GM04504 (cell line): Measurements from ENCODE around the gene KCNS1.
A peak's percentile ranks its signal among the peaks of the same experiment; 100 is the strongest.

ENCODE experiments used
- DNase-seq: peaks from one replicate; pipeline ENCODE4 v3.0.0-alpha.2; 2012; ENCODE audit warnings: low read depth

The KCNS1 gene

DNA sequence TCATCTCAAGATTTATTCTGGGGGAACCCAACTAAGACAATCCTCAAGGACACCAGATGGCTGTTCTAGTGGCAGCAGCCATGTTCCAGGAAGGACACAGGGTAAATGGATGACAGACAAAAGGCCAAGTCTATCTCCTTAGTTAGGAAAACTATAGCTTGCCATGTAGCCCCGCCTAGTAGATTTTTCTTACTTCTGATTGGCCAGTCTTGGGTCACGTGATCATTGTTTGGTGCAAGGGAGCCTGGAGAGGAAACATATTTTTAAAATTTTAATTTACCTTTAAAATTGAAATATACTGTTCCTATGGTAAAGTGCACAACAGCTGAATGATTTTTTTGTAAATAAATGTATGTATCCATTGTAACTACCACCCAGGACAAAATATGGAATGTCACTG, 4.4 kb upstream of the KCNS1 start:
- no peak for DNase-seq

GRCh38 chr20:45104786-45105185, 3.9 kb upstream of the KCNS1 start:
- DNase-seq: no peak

DNA sequence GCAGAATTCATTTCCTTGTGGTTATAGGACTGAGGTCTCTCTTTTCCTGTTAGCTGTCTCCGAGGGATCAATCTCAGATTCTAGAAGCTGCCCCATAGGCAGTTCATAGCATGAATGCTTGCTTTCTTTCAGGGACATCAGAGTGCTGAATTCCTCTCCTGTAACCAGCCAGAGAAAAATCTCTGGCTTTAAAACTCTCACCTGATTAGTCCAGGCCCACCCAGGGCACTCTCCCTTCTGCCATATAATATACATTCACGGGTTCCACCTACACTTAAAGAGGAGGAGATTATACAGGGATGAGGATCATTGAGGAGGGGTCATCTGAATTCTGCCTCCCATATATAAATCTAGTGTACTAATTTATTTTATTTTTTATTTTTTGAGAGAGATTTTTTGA, 2.1 kb upstream of the KCNS1 start:
- DNase-seq: no peak

DNA sequence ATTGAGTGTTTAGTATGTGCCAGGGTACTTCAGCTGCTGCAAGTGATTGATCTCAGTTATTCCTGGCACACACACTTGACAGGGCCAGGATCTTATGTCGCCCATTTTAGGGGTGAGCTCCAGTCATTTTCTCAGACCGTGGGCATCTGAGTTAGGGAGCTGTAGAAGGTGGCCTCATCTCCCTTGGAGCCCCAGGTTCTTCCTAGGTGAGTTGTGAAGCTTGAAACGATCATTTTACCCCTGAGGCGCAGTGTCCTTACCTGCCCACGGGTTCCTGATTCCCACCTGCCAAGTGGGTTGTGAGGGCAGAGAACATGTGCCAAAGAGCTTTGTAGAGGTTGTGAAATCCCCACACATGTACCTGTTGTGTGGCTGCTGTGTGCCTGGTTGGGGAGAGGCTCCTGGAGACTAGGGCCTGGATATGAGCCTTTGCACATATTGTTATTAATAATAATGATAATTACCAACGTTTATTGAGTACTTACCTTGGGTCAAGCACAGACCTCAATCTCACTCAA, 465 bp upstream of the KCNS1 start:
- no peak for DNase-seq

- DNase-seq: no peak
Observed at GRCh38 chr20:45098103-45098773, 2.7 kb downstream of the KCNS1 start.

- DNase-seq: no peak
Observed at GRCh38 chr20:45097485-45098102, 3.3 kb downstream of the KCNS1 start.

DNA sequence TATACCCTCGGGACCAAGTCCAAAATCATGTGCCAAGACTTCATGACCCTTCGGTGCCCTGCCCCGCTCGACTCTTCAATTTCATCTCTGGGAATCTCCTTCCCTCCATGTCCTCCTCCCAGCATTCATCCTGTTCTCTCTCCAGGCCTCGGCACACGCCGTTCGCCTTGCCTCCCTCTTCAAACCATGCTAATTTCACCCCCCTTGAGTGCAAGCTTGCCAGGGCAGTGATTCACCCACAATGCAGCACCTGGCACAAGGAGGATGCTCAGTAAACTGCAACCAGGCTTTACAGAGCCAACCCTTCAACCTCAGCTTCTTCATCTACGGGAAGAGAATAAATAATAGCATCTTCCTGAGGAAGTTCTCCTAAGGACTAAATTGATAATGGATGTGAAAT, 4.1 kb downstream of the KCNS1 start:
- no peak for DNase-seq

DNA sequence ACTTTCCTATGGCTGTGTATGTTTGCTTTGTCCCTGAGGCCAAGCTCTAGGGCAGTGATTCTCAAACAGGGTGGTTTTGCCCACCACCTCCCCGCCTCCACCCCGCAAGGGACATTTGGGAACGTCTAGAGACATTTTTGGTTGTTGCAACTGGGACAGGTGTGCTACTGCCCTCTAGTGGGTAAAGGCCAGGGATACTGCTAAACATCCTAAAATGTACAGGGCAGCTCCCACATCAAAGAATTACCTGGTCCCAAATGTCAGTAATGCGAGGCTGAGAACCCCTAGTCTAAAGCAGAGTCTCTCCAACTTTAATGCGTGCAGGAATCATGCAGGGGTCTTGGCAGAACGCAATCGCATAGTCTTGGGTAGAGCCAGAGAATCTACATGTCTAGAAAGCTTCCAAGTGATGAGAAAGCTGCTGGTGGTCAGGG, 5.1 kb downstream of the KCNS1 start:
- DNase-seq: no peak

DNA sequence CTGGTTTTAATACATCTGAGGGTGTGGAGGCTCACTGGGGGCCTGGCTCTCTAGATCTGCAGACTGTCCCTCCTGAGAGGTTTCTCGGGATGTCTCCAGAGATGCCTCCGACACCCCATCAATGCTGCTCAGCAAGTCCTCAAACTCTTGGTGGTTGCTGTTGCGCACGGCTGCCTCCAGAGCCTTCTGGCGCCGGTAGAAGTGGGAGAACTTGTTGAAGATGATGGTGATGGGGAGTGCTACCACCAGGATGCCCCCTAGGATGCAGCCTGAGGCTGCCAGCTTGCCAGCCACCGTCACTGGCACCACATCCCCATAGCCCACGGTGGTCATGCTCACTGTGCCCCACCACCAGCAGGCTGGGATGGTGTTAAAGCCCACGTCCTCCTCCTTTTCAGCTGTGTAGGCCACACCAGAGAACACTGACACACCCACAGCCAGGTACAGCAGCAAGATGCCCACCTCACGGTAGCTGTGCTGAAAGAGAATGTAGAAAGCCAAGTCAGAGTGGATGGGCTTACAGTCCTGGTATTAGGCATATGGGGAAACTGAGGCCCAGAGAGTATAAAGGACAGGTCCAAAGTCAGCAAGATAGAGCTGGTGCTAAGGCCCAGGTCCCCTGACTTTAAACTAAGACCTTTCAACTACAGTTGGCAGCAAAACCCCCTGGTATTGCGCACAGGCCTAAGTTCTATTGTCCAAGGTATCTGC, 5.9 kb downstream of the KCNS1 start:
- DNase-seq: no peak

GRCh38 chr20:45094201-45094600, 6.7 kb downstream of the KCNS1 start:
- DNase-seq: no peak

- DNase-seq: no peak
Observed at GRCh38 chr20:45092898-45093297, 8.0 kb downstream of the KCNS1 start.

DNA sequence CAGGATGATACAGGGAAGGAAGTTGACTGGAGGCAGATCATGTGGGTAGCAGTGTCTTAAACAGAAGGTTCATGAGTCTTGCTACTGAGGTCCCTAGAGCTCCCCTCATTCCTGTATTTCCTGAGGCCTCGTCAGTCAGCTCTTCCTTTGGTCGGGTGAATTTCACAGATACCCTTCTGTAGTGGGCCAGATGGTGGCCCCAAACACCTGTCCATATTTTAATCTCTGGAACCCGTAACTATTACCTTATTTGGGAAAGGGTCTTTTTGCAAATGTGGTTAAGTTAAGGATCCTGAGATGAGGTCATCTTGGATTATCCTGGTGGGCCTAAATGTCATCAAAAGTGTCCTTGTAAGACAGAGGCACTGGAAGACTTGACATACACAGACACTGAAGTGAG, 9.6 kb downstream of the KCNS1 start:
- DNase-seq: no peak

GRCh38 chr20:45090481-45090880, 10.4 kb downstream of the KCNS1 start:
- DNase-seq: no peak

DNA sequence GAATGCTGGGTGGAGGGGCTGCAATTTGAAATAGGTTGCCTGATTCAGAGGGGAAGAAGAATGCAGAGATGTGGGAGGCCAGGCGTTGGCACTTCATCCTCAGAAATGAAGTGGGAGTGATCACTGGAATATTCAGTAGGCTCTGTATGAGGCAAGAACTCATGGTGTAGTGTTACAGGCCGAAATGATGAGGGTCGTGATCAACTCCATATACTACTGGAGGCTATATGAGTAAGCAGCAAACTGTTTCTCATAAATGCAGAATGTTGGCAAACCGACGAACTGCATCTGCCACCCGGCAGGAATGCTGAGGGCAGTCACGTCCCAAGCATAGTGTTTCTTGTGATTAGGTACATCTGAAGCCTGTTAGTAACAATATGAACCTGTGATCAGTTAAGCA, 12.7 kb downstream of the KCNS1 start:
- DNase-seq: peak; percentile 74

GRCh38 chr20:45087814-45088213, 13.1 kb downstream of the KCNS1 start:
- no peak for DNase-seq

GRCh38 chr20:45087097-45087790, 13.7 kb downstream of the KCNS1 start:
- DNase-seq: no peak

- DNase-seq: no peak
Observed at GRCh38 chr20:45085867-45086266, 15.1 kb downstream of the KCNS1 start.

GRCh38 chr20:45085289-45085688, 15.6 kb downstream of the KCNS1 start:
- DNase-seq: no peak

DNA sequence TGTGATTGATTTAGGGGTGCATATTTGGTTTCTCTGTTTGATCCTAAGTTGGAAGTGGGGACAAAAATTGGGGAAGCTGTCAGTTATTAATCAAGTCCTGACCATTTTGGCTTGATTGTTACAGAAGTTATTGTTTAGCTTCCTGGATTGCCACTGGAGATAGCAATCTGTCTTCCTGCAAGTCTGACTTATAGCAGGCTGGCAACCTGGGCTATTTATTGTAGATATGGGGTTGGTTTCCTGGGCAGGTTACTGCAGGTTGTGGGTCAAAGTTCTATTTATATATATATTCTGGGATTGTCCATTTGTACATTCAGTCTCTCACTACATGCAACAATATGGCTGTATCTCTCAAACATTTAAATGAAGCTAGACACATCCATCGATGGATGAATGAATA, 17.8 kb downstream of the KCNS1 start:
- DNase-seq: no peak

DNA sequence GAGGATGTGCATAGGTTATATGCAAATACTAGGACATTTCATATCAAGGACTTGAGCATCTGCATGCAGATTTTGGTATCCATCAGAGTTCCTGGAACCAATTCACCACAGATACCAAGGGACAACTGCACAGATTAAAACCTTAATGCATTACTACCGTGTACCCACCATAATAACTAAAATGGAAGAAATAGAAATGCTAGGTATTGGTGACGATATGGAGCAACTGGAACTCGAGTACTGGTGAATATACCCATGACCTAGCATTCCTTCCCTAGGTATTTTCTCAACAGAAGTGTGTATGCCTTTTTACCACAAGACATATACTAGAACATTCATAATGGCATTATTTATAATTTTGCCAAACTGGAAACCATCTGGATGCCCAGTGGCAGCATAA, 18.5 kb downstream of the KCNS1 start:
- DNase-seq: no peak

DNA sequence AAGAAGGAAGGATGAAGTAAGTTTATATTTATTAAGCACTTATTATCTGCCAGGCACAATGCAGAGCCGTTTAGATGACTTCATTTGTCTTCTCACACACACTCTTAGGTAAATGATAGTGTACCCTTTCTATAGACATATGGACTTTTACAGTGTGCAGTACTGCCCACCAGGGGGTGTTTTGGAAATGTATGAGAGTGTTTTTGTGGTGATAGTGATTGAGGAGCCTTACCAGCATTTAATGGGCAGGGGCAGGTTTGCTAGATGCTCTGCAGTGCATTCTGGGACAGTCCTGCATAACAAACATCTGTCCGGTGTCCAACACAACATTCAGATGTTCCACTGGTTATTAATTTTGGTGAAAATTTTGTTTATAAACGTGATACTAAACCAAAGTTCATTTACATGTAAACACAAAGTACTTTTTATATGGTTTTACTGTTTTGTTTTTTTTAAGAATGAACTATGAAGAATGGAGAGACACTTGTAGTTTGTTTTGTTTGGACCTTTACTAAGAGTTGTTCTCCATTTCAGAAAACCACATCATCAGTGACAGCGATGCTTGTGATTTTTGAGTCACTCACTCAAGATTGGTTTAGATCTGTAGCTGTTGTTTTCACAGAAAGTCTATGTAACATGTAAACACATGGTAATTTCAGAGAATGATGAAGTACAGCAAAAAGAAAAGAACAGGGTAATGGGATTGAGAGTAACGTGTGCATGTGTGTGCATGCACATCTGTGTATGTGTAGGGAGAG, 19.9 kb downstream of the KCNS1 start:
- DNase-seq: no peak

- DNase-seq: no peak
Observed at GRCh38 chr20:45077559-45077958, 23.4 kb downstream of the KCNS1 start.
